HUES6 (cell line): ENCODE data around the gene CRACR2A.

Experiments used
- H3K27ac ChIP-seq: 2 replicates; pipeline ENCODE4 v1.7.0; 2013; ENCODE audit warnings: low read depth, mild to moderate bottlenecking, low read length, inconsistent platforms
- H3K27me3 ChIP-seq: 2 replicates; pipeline ENCODE4 v1.6.1; 2013; ENCODE audit warnings: low read length; ENCODE audit not compliant: control insufficient read depth, insufficient read depth
- H3K36me3 ChIP-seq: 2 replicates; pipeline ENCODE4 v1.6.1; 2013; ENCODE audit warnings: low read length; ENCODE audit not compliant: control insufficient read depth, insufficient read depth
- H3K4me1 ChIP-seq: 2 replicates; pipeline ENCODE4 v1.6.1; 2013; ENCODE audit warnings: low read length; ENCODE audit not compliant: control insufficient read depth, insufficient read depth
- H3K4me3 ChIP-seq: 2 replicates; pipeline ENCODE4 v1.5.1; 2013; ENCODE audit warnings: low read depth, low read length
- H3K9ac ChIP-seq: one replicate; pipeline ENCODE4 v1.6.1; 2013; ENCODE audit warnings: mild to moderate bottlenecking, low read length
- H3K9me3 ChIP-seq: 2 replicates; pipeline ENCODE4 v1.6.1; 2013; ENCODE audit warnings: low read depth, low read length; ENCODE audit not compliant: control insufficient read depth, insufficient read depth

Gene CRACR2A

DNA sequence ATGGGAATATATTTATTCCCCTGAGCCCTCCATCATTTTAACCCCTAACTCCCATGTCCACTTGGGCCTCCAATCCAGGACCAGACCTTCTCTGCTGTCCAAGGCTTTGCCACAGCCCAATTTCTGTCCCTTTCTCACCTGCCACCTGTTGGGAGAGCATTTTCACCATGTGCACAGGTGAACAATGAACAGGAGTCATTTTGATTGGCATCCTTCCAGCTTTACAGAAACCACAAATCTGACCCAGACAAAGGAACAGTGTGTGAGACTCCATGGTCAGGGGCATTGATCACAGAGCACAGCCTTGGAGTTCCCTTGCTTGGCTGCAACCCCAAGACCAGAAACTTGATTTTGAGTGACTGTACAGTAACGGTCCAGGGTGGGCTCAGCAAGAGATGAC is 91.9 kb downstream of the CRACR2A start:
- no peaks in the 10 kb centered on the region for H3K27me3 ChIP-seq
- no peaks in the 10 kb centered on the region for H3K36me3 ChIP-seq
- no peak overlapping the region for H3K9ac ChIP-seq
- no peaks in the 10 kb centered on the region for H3K9me3 ChIP-seq
- H3K4me3 ChIP-seq, result no peak overlapping the region
- no peak overlapping the region for H3K27ac ChIP-seq
- H3K4me1 ChIP-seq, result peaks cover 5% of the 10 kb centered on the region

DNA sequence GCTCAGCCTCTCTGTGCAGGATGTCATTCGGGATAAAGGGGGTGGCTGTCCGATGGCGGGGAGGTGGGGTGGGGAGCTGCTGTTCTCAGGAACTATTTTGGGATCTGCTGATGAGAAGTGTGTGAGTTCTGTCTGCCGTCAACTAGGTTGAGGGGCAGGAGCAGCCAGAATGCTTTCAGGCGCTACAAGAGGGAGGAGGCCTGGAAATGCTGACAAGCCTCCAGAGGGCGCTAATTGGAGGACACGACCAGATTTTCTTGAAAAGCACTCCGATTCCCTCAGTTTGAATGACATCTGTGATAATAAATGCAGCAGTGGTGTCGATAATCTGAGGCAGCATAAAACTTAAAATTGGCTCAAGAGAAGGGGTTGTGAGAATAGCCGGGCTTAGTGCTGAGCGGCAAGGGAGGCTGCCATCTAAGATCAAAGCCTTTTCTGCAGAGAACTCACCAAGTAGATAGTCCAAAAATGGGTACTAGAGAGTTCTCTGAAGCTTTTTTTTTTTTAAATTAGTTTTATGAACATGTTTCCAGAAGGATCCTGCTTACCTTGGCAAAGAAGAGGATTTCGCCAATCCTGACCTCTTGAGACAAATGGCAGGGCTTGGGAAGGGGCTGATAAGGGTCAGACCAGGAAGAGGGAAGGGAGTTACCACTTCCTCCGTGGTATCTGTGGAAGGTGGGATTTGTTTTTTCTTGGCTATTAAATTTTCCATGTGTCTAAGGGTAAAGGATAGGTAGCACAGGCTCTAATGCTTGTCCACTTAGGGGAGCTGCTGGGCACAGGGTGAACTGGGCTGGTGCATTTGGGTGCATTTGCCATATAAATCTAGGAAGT is 94.4 kb downstream of the CRACR2A start:
- H3K9ac ChIP-seq, result no peak overlapping the region
- no peak overlapping the region for H3K4me3 ChIP-seq
- no peak overlapping the region for H3K27ac ChIP-seq
- H3K36me3 ChIP-seq, result no peaks in the 10 kb centered on the region
- no peaks in the 10 kb centered on the region for H3K27me3 ChIP-seq
- H3K4me1 ChIP-seq, result peaks cover 5% of the 10 kb centered on the region
- no peaks in the 10 kb centered on the region for H3K9me3 ChIP-seq

DNA sequence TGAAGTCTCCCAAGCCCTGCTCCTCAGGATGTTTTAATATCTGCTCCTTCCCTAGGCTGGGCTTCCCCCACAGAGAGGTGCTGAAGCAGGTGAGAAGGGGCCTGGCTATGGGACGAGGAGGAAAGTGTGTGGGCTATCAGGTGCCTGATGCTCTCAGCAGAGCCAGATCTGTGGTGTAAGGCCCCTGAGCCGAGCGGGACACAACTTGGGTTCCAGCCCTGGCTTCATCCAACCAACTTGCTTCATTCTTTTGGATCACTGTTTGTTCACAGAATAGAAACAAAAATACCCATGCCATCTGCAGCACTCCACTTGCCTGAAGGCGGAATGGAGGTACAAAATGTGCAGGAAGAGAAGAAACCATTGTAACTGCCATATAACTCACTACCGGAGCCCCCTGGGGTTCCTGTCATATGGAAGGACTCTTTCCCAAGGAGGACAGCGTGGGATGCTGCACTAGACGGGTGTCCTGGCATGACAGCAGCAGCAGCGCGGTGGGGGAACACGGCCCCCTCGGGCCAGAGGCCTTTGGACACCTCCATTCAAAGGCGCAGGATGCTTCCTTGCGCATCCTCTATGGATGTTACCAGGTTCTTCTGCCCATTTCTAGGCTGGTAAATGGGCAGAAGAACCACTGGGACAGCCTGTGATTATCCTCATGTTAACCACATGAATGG is 95.8 kb downstream of the CRACR2A start:
- Histone ChIP-seq H3K4me1 (peaks cover 1% of the 10 kb centered on the region), H3K4me3 (no peak overlapping the region), H3K9me3 (no peaks in the 10 kb centered on the region), H3K27me3 (no peaks in the 10 kb centered on the region), H3K9ac (no peak overlapping the region), H3K36me3 (no peaks in the 10 kb centered on the region), H3K27ac (no peak overlapping the region)

DNA sequence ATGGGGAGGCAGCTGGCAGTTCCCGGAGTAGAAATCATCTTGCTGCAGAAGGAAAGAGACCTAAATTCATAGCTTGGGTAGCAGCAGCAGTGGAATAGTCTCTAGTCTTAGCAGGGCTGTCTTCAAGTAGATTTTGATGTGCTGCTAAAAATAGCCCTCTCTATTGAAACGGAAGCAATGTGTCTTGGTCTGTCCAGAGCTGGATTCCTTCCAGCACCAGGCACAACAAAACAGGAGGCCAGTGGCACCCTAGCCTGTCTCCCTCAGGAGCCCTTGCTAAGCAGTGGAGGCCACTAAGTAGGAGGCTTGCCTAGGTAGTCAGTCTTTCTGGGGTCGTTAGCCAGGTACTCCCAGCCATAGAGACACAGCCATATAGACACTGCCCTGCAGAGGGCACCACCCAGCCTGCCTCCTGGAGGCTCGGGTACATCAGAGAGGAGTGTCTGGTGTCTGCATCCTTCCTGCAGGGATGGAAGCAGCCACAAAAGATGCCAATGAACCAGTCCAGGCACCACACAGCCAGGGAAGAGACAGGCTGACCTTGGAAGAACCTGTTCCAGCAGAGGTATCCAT is 97.5 kb downstream of the CRACR2A start:
- H3K27ac ChIP-seq, result no peak overlapping the region
- H3K4me3 ChIP-seq, result no peak overlapping the region
- no peaks in the 10 kb centered on the region for H3K36me3 ChIP-seq
- no peak overlapping the region for H3K9ac ChIP-seq
- no peaks in the 10 kb centered on the region for H3K27me3 ChIP-seq
- H3K4me1 ChIP-seq, result peaks cover 4% of the 10 kb centered on the region; the same call in 1 of the 2 replicates
- no peaks in the 10 kb centered on the region for H3K9me3 ChIP-seq

DNA sequence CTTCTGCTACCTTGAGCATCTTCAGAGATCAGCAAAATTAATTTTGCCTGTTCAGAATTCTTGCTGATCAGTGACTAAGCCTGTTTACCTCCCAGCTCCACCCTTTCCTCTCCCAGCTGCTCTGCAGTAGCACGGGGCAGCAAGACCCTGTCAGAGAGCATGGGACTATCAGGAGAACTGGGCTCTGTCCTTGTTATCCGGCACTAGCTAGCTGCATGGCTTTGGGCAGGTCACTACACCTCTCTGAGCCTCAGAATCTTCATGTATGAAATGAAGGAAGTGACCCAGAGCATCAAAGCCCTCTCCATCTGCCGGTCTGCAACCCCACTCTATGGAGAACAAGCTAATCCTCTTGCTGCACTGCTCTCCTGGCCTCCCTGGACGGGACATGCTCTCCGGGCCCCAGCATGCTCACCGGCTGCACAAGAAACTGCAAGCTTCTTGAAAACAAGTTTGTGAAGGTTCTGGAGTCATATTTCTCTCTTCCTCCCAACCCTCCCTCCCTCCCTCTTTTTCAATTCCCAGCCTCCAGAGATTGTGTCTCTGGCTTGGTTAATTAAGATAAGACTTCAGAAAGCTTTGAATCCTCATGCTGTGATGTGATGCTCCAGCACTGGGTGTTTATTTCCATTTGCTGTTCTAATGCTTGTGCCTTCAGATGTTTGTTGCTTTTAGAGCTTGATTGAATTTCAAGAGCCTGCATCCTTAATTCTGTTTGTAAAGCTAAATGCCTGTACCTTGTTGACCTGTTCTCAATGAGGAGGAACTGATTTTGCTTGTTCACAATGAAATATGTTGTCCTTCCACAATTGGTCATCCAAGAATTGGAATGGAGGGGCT is 101.1 kb downstream of the CRACR2A start:
- Histone ChIP-seq H3K27ac (no peak overlapping the region), H3K4me3 (no peak overlapping the region), H3K9ac (no peak overlapping the region), H3K9me3 (no peaks in the 10 kb centered on the region), H3K4me1 (peaks cover 6% of the 10 kb centered on the region; the same call in 1 of the 2 replicates), H3K36me3 (no peaks in the 10 kb centered on the region), H3K27me3 (no peaks in the 10 kb centered on the region)

DNA sequence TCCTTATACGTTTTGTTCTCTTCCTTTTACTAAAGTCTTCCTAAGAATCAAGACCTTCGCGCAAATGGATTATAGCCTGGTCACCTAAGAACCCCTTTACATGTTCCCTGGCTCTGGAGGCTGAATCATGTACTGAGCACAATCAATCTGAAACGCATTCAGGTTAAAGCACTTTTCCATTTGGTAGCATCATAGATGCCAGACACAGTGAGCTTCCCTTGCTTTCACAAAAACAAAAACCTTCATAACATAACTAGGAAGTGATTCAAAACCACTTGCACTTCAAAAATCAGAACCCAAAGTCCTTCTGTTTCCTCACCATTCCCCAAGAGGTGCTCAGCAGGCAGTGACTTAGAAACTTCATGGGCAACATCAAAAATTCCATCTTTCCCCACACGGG is 105.4 kb downstream of the CRACR2A start:
- Histone ChIP-seq H3K9ac (no peak overlapping the region), H3K36me3 (no peaks in the 10 kb centered on the region), H3K9me3 (no peaks in the 10 kb centered on the region), H3K27me3 (no peaks in the 10 kb centered on the region), H3K4me1 (peaks cover 8% of the 10 kb centered on the region; the same call in 1 of the 2 replicates), H3K27ac (no peak overlapping the region), H3K4me3 (no peak overlapping the region)

DNA sequence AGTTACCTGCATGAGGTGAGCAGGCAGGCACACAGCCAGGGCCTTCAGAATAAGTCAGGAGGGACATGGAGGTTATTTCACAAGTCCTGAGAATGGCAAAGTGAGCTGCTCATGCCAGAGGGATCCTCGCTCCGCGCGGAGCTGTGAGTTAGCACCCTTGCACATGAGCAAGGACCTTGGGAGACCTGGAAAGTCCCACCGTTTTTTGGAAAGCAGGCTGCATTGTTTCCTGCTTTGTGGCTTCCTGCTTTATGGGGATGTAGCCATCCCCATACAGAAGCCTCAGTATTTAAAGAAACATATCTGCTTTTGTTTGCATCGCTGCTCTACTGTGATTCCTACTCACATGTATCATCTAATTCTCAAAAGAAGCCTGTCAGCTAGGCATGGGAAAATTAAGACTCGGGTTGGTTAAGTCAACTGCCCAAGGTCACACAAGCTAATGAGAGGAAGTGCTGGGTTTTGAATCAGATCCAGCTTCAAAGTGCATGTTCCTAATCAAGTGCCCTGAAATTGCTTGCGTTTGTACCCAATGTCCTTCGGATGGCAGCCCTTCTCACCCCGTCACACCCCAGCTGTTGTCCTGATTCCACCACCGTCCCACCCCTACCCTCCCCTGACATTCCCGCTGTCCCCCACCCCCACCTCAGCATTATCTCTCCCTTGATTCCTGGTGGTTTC is 106.2 kb downstream of the CRACR2A start:
- no peaks in the 10 kb centered on the region for H3K27me3 ChIP-seq
- H3K36me3 ChIP-seq, result no peaks in the 10 kb centered on the region
- H3K27ac ChIP-seq, result no peak overlapping the region
- H3K4me1 ChIP-seq, result peaks cover 6% of the 10 kb centered on the region; the same call in 1 of the 2 replicates
- no peaks in the 10 kb centered on the region for H3K9me3 ChIP-seq
- H3K4me3 ChIP-seq, result no peak overlapping the region
- H3K9ac ChIP-seq, result no peak overlapping the region

DNA sequence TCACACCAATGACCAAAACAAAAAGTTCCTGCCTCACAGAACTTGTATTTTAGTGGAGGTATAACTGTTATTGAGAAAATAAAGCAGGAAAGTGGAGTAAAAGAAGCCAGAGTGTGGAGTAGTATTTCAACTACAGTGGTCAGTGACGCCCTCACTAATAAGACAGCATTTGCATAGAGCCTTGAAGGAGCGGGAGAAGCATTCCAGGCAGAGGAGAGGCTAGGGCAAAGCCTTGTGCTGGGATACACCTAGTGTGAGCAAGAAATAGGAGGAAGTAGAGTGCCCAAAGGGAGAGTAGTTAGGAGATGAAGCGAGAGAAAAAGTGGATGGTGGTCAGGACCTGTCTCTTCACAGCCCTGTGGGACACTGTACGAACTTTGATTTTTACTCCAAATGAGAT is 107.8 kb downstream of the CRACR2A start:
- no peaks in the 10 kb centered on the region for H3K36me3 ChIP-seq

DNA sequence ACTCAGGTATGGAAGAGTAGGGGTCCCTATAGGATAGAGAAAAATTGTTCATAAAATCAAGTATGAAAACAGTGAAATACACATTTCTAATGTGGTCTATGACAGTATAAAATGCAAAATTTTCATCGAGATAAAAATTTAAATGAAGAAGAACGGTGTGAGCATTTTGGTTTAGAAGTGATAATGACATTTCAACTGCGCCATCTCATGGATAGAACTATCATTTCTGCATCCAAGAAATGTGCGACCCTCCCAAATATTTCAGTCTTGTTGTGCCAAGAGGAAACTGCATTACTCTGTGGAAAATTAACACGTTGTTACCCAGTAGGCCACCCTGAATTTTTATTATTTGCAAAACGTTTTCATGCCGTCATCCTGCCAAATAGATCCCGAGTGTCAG is 108.8 kb downstream of the CRACR2A start:
- H3K4me1 ChIP-seq, result peaks cover 4% of the 10 kb centered on the region; the same call in 1 of the 2 replicates
- H3K36me3 ChIP-seq, result no peaks in the 10 kb centered on the region
- no peak overlapping the region for H3K4me3 ChIP-seq
- H3K27ac ChIP-seq, result no peak overlapping the region
- H3K9me3 ChIP-seq, result no peaks in the 10 kb centered on the region
- H3K9ac ChIP-seq, result no peak overlapping the region
- no peaks in the 10 kb centered on the region for H3K27me3 ChIP-seq

More for the DNA sequence above, 107.8 kb downstream of the CRACR2A start:
- Histone ChIP-seq H3K4me1 (peaks cover 4% of the 10 kb centered on the region; the same call in 1 of the 2 replicates), H3K9ac (no peak overlapping the region), H3K27me3 (no peaks in the 10 kb centered on the region), H3K4me3 (no peak overlapping the region), H3K9me3 (no peaks in the 10 kb centered on the region), H3K27ac (no peak overlapping the region)

DNA sequence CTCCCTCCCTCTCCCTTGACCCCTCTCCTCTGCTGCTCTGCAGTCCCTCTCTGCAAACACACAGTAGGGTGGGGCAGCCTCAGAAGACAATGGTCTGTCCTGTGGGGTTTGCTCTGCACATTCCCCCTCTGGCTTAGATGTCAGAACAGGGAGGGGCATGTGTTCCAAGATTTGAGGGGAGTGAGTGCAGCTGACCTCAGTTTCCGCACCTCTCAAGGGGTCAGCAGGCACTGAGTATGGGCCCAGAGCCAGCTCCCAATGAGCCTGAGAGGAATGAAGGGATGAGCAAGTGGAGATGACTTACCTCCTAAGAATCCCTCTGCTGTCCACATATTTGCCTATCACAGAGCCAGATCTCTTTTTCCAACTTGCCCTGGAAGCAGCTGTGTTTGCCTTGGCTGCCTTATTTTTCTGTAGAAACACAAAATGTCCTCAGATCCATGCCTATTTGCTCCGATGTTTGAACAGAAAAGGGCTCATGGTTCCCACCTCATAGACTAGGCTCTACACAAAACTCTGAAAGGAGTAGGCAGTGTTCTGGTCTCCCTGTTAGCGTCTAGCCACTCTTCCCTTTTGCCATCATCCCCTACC is 111.4 kb downstream of the CRACR2A start:
- Histone ChIP-seq H3K27ac (no peak overlapping the region), H3K4me1 (0 out of 2 replicates have a peak, but pooled peaks cover 4% of the 10 kb centered on the region), H3K4me3 (no peak overlapping the region), H3K9ac (no peak overlapping the region), H3K27me3 (no peaks in the 10 kb centered on the region), H3K9me3 (no peaks in the 10 kb centered on the region), H3K36me3 (no peaks in the 10 kb centered on the region)
